Psoas muscle (tissue), 8 donors: ENCODE measurements around the gene DNAH11. TPM values are rescaled to one million over a fixed set of nuclear protein-coding genes. Genes with fewer than 3 reads are reported as not detected.

Experiments
- ATAC-seq, 4 donors: fragments of 200-7000 bp; cut with Tn5 transposase; one replicate each; pipeline ENCODE4 v1.9.1; 2020; ENCODE audit warnings: moderate library complexity in 3 of 4, mild to moderate bottlenecking in 2 of 4
- DNase-seq, 2 donors: peaks; one replicate each; pipeline ENCODE4 v3.0.0-alpha.2; 2020
- H3K27ac ChIP-seq: fragments of 200-600 bp; one replicate; pipeline ENCODE4 v1.8.0; 2022
- H3K27me3 ChIP-seq, 3 donors: fragments of 200-600 bp in 1 of 3; one replicate each; pipeline versions ENCODE4 v1.6.1 to v1.8.0; 2013 to 2022; ENCODE audit warnings: low read length in 2 of 3, mild to moderate bottlenecking in 2 of 3, moderate library complexity in 1 of 3; ENCODE audit not compliant: insufficient read depth in 3 of 3
- H3K36me3 ChIP-seq, 2 donors: fragments of 200-600 bp in 1 of 2; one replicate each; pipeline versions ENCODE4 v1.6.1 to v1.8.0; 2013 to 2022; ENCODE audit warnings: low read depth in 1 of 2, mild to moderate bottlenecking in 1 of 2, moderate library complexity in 1 of 2; ENCODE audit not compliant: insufficient read depth in 1 of 2
- H3K4me1 ChIP-seq: fragments of 200-600 bp; one replicate; pipeline ENCODE4 v1.8.0; 2022
- H3K4me3 ChIP-seq: fragments of 200-600 bp; one replicate; pipeline ENCODE4 v1.8.0; 2022; ENCODE audit warnings: mild to moderate bottlenecking
- H3K9me3 ChIP-seq: fragments of 200-600 bp; one replicate; pipeline ENCODE4 v1.8.0; 2022
- CTCF ChIP-seq: fragments of 200-600 bp; IDR thresholded peaks from one replicate; pipeline ENCODE4 v1.8.0; 2022; ENCODE audit warnings: antibody characterized with exemption
- WGBS, 3 donors: extraction: QIAGEN DNeasy Blood & Tissue Kit; methylation state at CpG; one replicate each; pipeline versions ENCODE4 v1.1.6 to v1.1.7; 2013; 5-methylcytosine and 5-hydroxymethylcytosine counted together
- intact Hi-C, 2 donors: fragments of 100-400 bp; cut with DNase I; formaldehyde crosslinking; loops; one replicate each; pipeline versions ENCODE4 v1.11.0 to v1.14.2; 2022
- polyA plus RNA-seq, 3 donors: library from polyadenylated mRNA; stranded (reverse); fragments of 200-250 nt; gene quantifications; one replicate each; pipeline ENCODE4 v1.2.3, GENCODE V29; 2013
- total RNA-seq, 4 donors: library from RNA; stranded (reverse); fragmentation: NEBNext Ultra II Directional in 2 of 4; extraction: Animal tissue kit (Norgen Biotek cat#: 25700) in 2 of 4; gene quantifications; one replicate each; pipeline versions ENCODE4 v1.2.1 to v1.2.4, GENCODE V29; 2021 to 2023
- donor health status: healthy with polysubstance abuse.
- donor health status: DM: no; HTN: no; CAD: no; lungs with moderate emphysema.
- donor health status: Bipolar disorder and iron deficiency.
- donor health status: healthy.
- donor health status: DM: yes; HTN: yes; CAD: no.
- donor health status: DM: no; HTN: no; CAD: no.
- donor health status: DM: no; HTN: no; CAD: no.
- donor health status: DM: yes; HTN: yes; CAD: no.

The DNAH11 gene
- total and polyA plus RNA-seq, 7 donors = 0.01 to 0.93 (median 0.28) TPM

GRCh38 chr7:21596801-21597200 is 54.0 kb downstream of the DNAH11 start:
- no peak overlapping the region for H3K27ac ChIP-seq
- H3K4me3 ChIP-seq = no peak overlapping the region
- WGBS, 3 donors = 86 to 88% (median 88%) methylated on average over 4 of the region's 4 CpGs
- H3K4me1 ChIP-seq = no peaks in the 10 kb centered on the region
- ATAC-seq = no peak
- no peak for TF ChIP-seq CTCF
- intact Hi-C loops = no loop called here
- H3K27me3 ChIP-seq = no peaks in the 10 kb centered on the region
- H3K36me3 ChIP-seq = no peaks in the 10 kb centered on the region
- no peak for DNase-seq
- no peaks in the 10 kb centered on the region for H3K9me3 ChIP-seq

- DNase-seq (no peak), ATAC-seq (no peak)
- Histone ChIP-seq H3K36me3 (no peaks in the 10 kb centered on the region), H3K27ac (no peak overlapping the region), H3K9me3 (no peaks in the 10 kb centered on the region), H3K27me3 (no peaks in the 10 kb centered on the region), H3K4me1 (no peaks in the 10 kb centered on the region), H3K4me3 (no peak overlapping the region)
- intact Hi-C loops = no loop called here
- no peak for TF ChIP-seq CTCF
These were observed 60.6 kb downstream of the DNAH11 start for GRCh38 chr7:21603462-21603861.

- no peak for DNase-seq
- intact Hi-C loops = no loop called here
- no peak overlapping the region for H3K27ac ChIP-seq
- no peaks in the 10 kb centered on the region for H3K27me3 ChIP-seq
- H3K4me1 ChIP-seq = no peaks in the 10 kb centered on the region
- no peak overlapping the region for H3K4me3 ChIP-seq
- no peaks in the 10 kb centered on the region for H3K36me3 ChIP-seq
- WGBS, 3 donors = 82% methylated on average over 5 of the region's 5 CpGs
- ATAC-seq = no peak
- TF ChIP-seq CTCF = no peak
- no peaks in the 10 kb centered on the region for H3K9me3 ChIP-seq
These were observed 61.3 kb downstream of the DNAH11 start for GRCh38 chr7:21603972-21604749.

- no peaks in the 10 kb centered on the region for H3K27me3 ChIP-seq
- intact Hi-C loops = no loop called here
- no peak for TF ChIP-seq CTCF
- ATAC-seq (no peak), DNase-seq (no peak)
- no peaks in the 10 kb centered on the region for H3K36me3 ChIP-seq
- no peaks in the 10 kb centered on the region for H3K4me1 ChIP-seq
- H3K4me3 ChIP-seq = no peak overlapping the region
- WGBS, 3 donors = 68 to 73% (median 73%) methylated on average over 3 of the region's 3 CpGs
- H3K9me3 ChIP-seq = no peaks in the 10 kb centered on the region
- H3K27ac ChIP-seq = no peak overlapping the region
These were observed 62.3 kb downstream of the DNAH11 start for GRCh38 chr7:21605008-21605585.
